Measurements from ENCODE around the gene ARHGAP32.

GRCh38 chr11:129148487-129148886 is 43.6 kb downstream of the ARHGAP32 start:
- no peak for TF ChIP-seq CTCF (IDR thresholded peaks at IDR 0.05 in 2 of 3, conservative IDR thresholded peaks at IDR 0.05 in 1 of 3; ENCODE audit: borderline replicate concordance in 1 of 3, insufficient read depth in 1 of 3, low read depth in 2 of 3, low read length in 2 of 3)
- no peak for TF ChIP-seq POLR2A (IDR thresholded peaks at IDR 0.05; ENCODE audit: borderline replicate concordance, extremely low read depth, insufficient read depth, insufficient read length)
